DOHH2 (cell line): ENCODE data around the gene ANKRD22.

Experiments used
- H3F3A ChIP-seq: fragments of 200-600 bp; sonication (generic), shearing (Covaris generic); 2 replicates; pipeline ENCODE4 v1.6.0; 2016; ENCODE audit warnings: antibody characterized with exemption, mild to moderate bottlenecking; ENCODE audit not compliant: control insufficient read depth, insufficient read depth
- H3K27ac ChIP-seq: fragments of 200-600 bp; sonication (generic); 2 replicates; pipeline ENCODE4 v1.5.1; 2014; ENCODE audit warnings: low read depth, mild to moderate bottlenecking, low read length, moderate library complexity
- H3K27me3 ChIP-seq: fragments of 200-600 bp; sonication (generic); 2 replicates; pipeline ENCODE4 v1.6.1; 2014; ENCODE audit warnings: mild to moderate bottlenecking, low read length, mixed read lengths; ENCODE audit not compliant: control insufficient read depth
- H3K36me3 ChIP-seq: fragments of 200-600 bp; sonication (generic); 2 replicates; pipeline ENCODE4 v1.6.1; 2014; ENCODE audit warnings: mild to moderate bottlenecking, low read length, moderate library complexity, mixed read lengths; ENCODE audit not compliant: control insufficient read depth
- H3K4me1 ChIP-seq: fragments of 200-600 bp; sonication (generic); 2 replicates; pipeline ENCODE4 v1.6.1; 2014; ENCODE audit warnings: mild to moderate bottlenecking, low read length, mixed read lengths; ENCODE audit not compliant: control insufficient read depth
- H3K4me2 ChIP-seq: fragments of 200-600 bp; sonication (generic); 2 replicates; pipeline ENCODE4 v1.6.0; 2014; ENCODE audit warnings: mild to moderate bottlenecking, low read length, moderate library complexity
- H3K4me3 ChIP-seq: fragments of 200-600 bp; sonication (generic); 2 replicates; pipeline ENCODE4 v1.5.1; 2014; ENCODE audit warnings: mild to moderate bottlenecking, low read length, mixed read lengths
- H3K79me2 ChIP-seq: fragments of 200-600 bp; sonication (generic); 2 replicates; pipeline ENCODE4 v1.6.1; 2014; ENCODE audit warnings: mild to moderate bottlenecking, low read length, mixed read lengths; ENCODE audit not compliant: control insufficient read depth
- H3K9me2 ChIP-seq: fragments of 200-600 bp; sonication (generic); replicated peaks from 2 replicates; pipeline ENCODE4 v1.6.1; 2014; ENCODE audit warnings: mild to moderate bottlenecking, low read length, mixed read lengths; ENCODE audit not compliant: control insufficient read depth
- H3K9me3 ChIP-seq: fragments of 200-600 bp; sonication (generic); 2 replicates; pipeline ENCODE4 v1.6.1; 2014; ENCODE audit warnings: antibody characterized with exemption, low read length, mixed read lengths; ENCODE audit not compliant: control insufficient read depth, insufficient read depth
- H4K20me1 ChIP-seq: fragments of 200-600 bp; sonication (generic); 2 replicates; pipeline ENCODE4 v1.6.0; 2014; ENCODE audit warnings: low read depth, mild to moderate bottlenecking, antibody characterized with exemption, low read length, moderate library complexity; ENCODE audit not compliant: control insufficient read depth, insufficient read depth
- CTCF ChIP-seq: fragments of 200-600 bp; sonication (generic); IDR thresholded peaks from one replicate; pipeline ENCODE4 v1.5.1; 2014; ENCODE audit warnings: antibody characterized with exemption, mild to moderate bottlenecking, low read depth, low read length; ENCODE audit not compliant: poor library complexity, severe bottlenecking
- EZH2phosphoT487 ChIP-seq: fragments of 200-600 bp; sonication (generic); IDR thresholded peaks from 2 replicates; pipeline ENCODE4 v1.6.1; 2017; ENCODE audit warnings: borderline replicate concordance, mild to moderate bottlenecking, antibody characterized with exemption, low read length, moderate library complexity, mixed read lengths

ANKRD22 gene

GRCh38 chr10:88851706-88852105 lies at the start of gene ANKRD22:
Gene ANKRD22 (minus strand): TSS chr10:88851844. CDS start chr10:88851607, 237 bp downstream.
- no peaks in the 10 kb centered on the region; the same call in 1 of the 2 replicates for H3K9me2 ChIP-seq
- H3F3A ChIP-seq: no peaks in the 10 kb centered on the region
- no peaks in the 10 kb centered on the region for H3K27me3 ChIP-seq
- H3K4me3 ChIP-seq: no peak within 1 kb of the TSS
- no peak within 1 kb of the TSS for H3K27ac ChIP-seq
- H3K4me1 ChIP-seq: no peaks in the 10 kb centered on the region
- H3K79me2 ChIP-seq: no peaks in the 10 kb centered on the region
- no peaks in the 10 kb centered on the region for H3K36me3 ChIP-seq
- no peak for TF ChIP-seq CTCF
- TF ChIP-seq EZH2phosphoT487: no peak
- H3K9me3 ChIP-seq: no peaks in the 10 kb centered on the region
- H4K20me1 ChIP-seq: no peaks in the 10 kb centered on the region
- H3K4me2 ChIP-seq: no peak within 1 kb of the TSS

GRCh38 chr10:88899886-88900285 lies 48.2 kb upstream of the ANKRD22 start:
- Histone ChIP-seq H3K36me3 (peaks cover 36% of the 10 kb centered on the region), H3K27ac (no peak overlapping the region), H3K9me3 (no peaks in the 10 kb centered on the region), H3K4me3 (no peak overlapping the region), H3F3A (peaks cover 5% of the 10 kb centered on the region), H3K4me1 (peaks cover 37% of the 10 kb centered on the region), H4K20me1 (no peaks in the 10 kb centered on the region), H3K79me2 (peaks cover 14% of the 10 kb centered on the region), H3K9me2 (no peaks in the 10 kb centered on the region), H3K4me2 (no peak overlapping the region), H3K27me3 (no peaks in the 10 kb centered on the region)
- TF ChIP-seq CTCF: no peak
- no peak for TF ChIP-seq EZH2phosphoT487

- peaks cover 5% of the 10 kb centered on the region for H3F3A ChIP-seq
- no peak overlapping the region for H3K4me2 ChIP-seq
- peaks cover 31% of the 10 kb centered on the region for H3K36me3 ChIP-seq
- peaks cover 37% of the 10 kb centered on the region for H3K4me1 ChIP-seq
- no peaks in the 10 kb centered on the region for H4K20me1 ChIP-seq
- H3K79me2 ChIP-seq: peaks cover 14% of the 10 kb centered on the region
- H3K27ac ChIP-seq: no peak overlapping the region
- no peak overlapping the region for H3K4me3 ChIP-seq
- TF ChIP-seq CTCF (no peak), EZH2phosphoT487 (no peak)
- no peaks in the 10 kb centered on the region for H3K9me3 ChIP-seq
- no peaks in the 10 kb centered on the region for H3K27me3 ChIP-seq
- no peaks in the 10 kb centered on the region for H3K9me2 ChIP-seq
Measured at GRCh38 chr10:88898727-88899126, 47.1 kb upstream of the ANKRD22 start.
